GM12878 (cell line): Measurements from ENCODE around the gene EXOC4. TPM values are rescaled to one million over a fixed set of nuclear protein-coding genes. Genes with fewer than 3 reads are reported as not detected.

ENCODE experiments used
- ATAC-seq: fragments of 200-7000 bp; cut with Tn5 transposase; 3 replicates; pipeline ENCODE4 v1.9.1; 2020; ENCODE audit warnings: mild to moderate bottlenecking, moderate library complexity
- BruUV-seq: library from RNA; stranded (reverse); fragments of 400-500 nt; replicated peaks from 2 replicates; lab custom pipeline; 2021; lab: Mats Ljungman, UMichigan
- CTCF ChIA-PET: fragments of 300-600 bp; sonication (Branson Sonifier 250); formaldehyde crosslinking; extraction: SDS; loops from one replicate; lab custom pipeline; 2021; ENCODE audit warnings: inconsistent platforms; lab: Yijun Ruan, JAX
- POLR2A ChIA-PET: fragments of 350-600 bp; formaldehyde crosslinking; extraction: SDS; loops from one replicate; lab custom pipeline; 2021; ENCODE audit warnings: inconsistent platforms; lab: Charles Lee
- RAD21 ChIA-PET: fragments of 300-600 bp; sonication (Branson Sonifier 250); formaldehyde crosslinking; loops from one replicate; lab custom pipeline; 2023; ENCODE audit warnings: antibody characterized with exemption; ENCODE audit not compliant: unreplicated experiment; lab: Charles Lee
- SMC1A ChIA-PET: fragments of 300-600 bp; sonication (Branson Sonifier 250); formaldehyde crosslinking; loops from one replicate; lab custom pipeline; 2023; ENCODE audit not compliant: unreplicated experiment, uncharacterized antibody; lab: Charles Lee
- DNase-seq: peaks from one replicate; pipeline ENCODE4 v3.0.0-alpha.2; 2011; ENCODE audit warnings: low read depth, low spot score
- FAIRE-seq: peaks from 3 replicates; lab custom pipeline; 2011; peaks lifted over from hg19 to GRCh38; lab: Jason Lieb, UNC
- H2AFZ ChIP-seq: 2 replicates; pipeline ENCODE4 v1.6.0; 2011; ENCODE audit warnings: low read depth, low read length, control low read depth; ENCODE audit not compliant: control insufficient read depth
- H3K27ac ChIP-seq: 2 replicates; pipeline ENCODE4 v1.5.1; 2011; ENCODE audit warnings: control low read depth; ENCODE audit not compliant: control insufficient read depth, insufficient read depth
- H3K27me3 ChIP-seq, 2 experiments: replicated peaks in 1 of 2; 2 replicates each; pipeline versions ENCODE4 v1.6.0 to v1.6.1; 2011; ENCODE audit warnings: low read length in 1 of 2; ENCODE audit not compliant: control insufficient read depth in 2 of 2, insufficient read depth in 2 of 2
- H3K36me3 ChIP-seq, 2 experiments: 2 replicates each; pipeline ENCODE4 v1.5.1; 2011; ENCODE audit warnings: low read length in 1 of 2; ENCODE audit not compliant: control insufficient read depth in 2 of 2, insufficient read depth in 2 of 2
- H3K4me1 ChIP-seq: 2 replicates; pipeline ENCODE4 v1.6.1; 2011; ENCODE audit warnings: mild to moderate bottlenecking, low read length, moderate library complexity, mixed read lengths; ENCODE audit not compliant: control insufficient read depth, insufficient read depth
- H3K4me2 ChIP-seq: 2 replicates; pipeline ENCODE4 v1.6.0; 2011; ENCODE audit warnings: control low read depth; ENCODE audit not compliant: control insufficient read depth, insufficient read depth
- H3K4me3 ChIP-seq: fragments of 200-600 bp; sonication (generic); 2 replicates; pipeline ENCODE4 v1.5.1; 2016
- H3K79me2 ChIP-seq: 2 replicates; pipeline ENCODE4 v1.6.0; 2011; ENCODE audit warnings: low read length; ENCODE audit not compliant: control insufficient read depth, insufficient read depth
- H3K9ac ChIP-seq: 2 replicates; pipeline ENCODE4 v1.8.0; 2011; ENCODE audit warnings: low read length, control low read depth, mixed read lengths; ENCODE audit not compliant: control insufficient read depth, insufficient read depth
- H3K9me3 ChIP-seq: replicated peaks from 3 replicates; pipeline ENCODE4 v1.5.1; 2011; ENCODE audit warnings: mild to moderate bottlenecking, low read length; ENCODE audit not compliant: control insufficient read depth, insufficient read depth
- H4K20me1 ChIP-seq: 2 replicates; pipeline ENCODE4 v1.6.0; 2011; ENCODE audit not compliant: control insufficient read depth, insufficient read depth
- ATF7 ChIP-seq: fragments of 450-650 bp; IDR thresholded peaks from 2 replicates; pipeline ENCODE4 v1.6.1; 2016; ENCODE audit warnings: low read depth, mild to moderate bottlenecking
- BMI1 ChIP-seq: fragments of 450-650 bp; IDR thresholded peaks from 2 replicates; pipeline ENCODE4 v1.6.1; 2016; ENCODE audit warnings: mild to moderate bottlenecking, moderate library complexity, borderline replicate concordance
- CHD2 ChIP-seq: IDR thresholded peaks from 2 replicates; pipeline ENCODE4 v1.6.1; 2011; ENCODE audit warnings: low read depth, low read length, improper control_type of control experiment, borderline replicate concordance
- CHD4 ChIP-seq: fragments of 200-600 bp; sonication (generic); IDR thresholded peaks from 2 replicates; pipeline ENCODE4 v1.6.1; 2016; ENCODE audit warnings: mild to moderate bottlenecking
- CREM ChIP-seq: IDR thresholded peaks from 2 replicates; pipeline ENCODE4 v1.6.1; 2014; ENCODE audit warnings: antibody characterized with exemption, low read depth
- E2F8 ChIP-seq: fragments of 450-650 bp; IDR thresholded peaks from 2 replicates; pipeline ENCODE4 v1.6.1; 2018; ENCODE audit warnings: mild to moderate bottlenecking, low read depth, moderate library complexity; ENCODE audit not compliant: partially characterized antibody
- FOS ChIP-seq: IDR thresholded peaks from 3 replicates; pipeline ENCODE4 v1.6.1; 2011; ENCODE audit warnings: borderline replicate concordance; ENCODE audit not compliant: insufficient read length; ENCODE audit errors: extremely low read depth
- IRF3 ChIP-seq: fragments of 450-650 bp; IDR thresholded peaks from 2 replicates; pipeline ENCODE4 v1.6.1; 2014; ENCODE audit warnings: mild to moderate bottlenecking
- NFYA ChIP-seq: IDR thresholded peaks from 2 replicates; pipeline ENCODE4 v1.6.1; 2011; ENCODE audit warnings: low read depth, mild to moderate bottlenecking, low read length, improper control_type of control experiment, borderline replicate concordance
- NR2C2 ChIP-seq: IDR thresholded peaks from 2 replicates; pipeline ENCODE4 v1.6.1; 2011; ENCODE audit warnings: borderline replicate concordance, low read depth; ENCODE audit not compliant: control insufficient read depth, insufficient read length
- PRDM15 ChIP-seq: fragments of 450-650 bp; formaldehyde crosslinking; IDR thresholded peaks from 2 replicates; pipeline ENCODE4 v1.4.0; 2020; ENCODE audit warnings: mild to moderate bottlenecking, moderate library complexity
- TARDBP ChIP-seq: IDR thresholded peaks from 2 replicates; pipeline ENCODE4 v1.6.1; 2016; ENCODE audit warnings: borderline replicate concordance
- USF2 ChIP-seq: IDR thresholded peaks from 2 replicates; pipeline ENCODE4 v1.6.1; 2011; ENCODE audit warnings: low read depth, low read length, improper control_type of control experiment, borderline replicate concordance
- ZNF274 ChIP-seq: IDR thresholded peaks from one replicate; pipeline ENCODE4 v1.8.0; 2011; ENCODE audit not compliant: insufficient read length, insufficient read depth
- WGBS: methylation state at CpG from one replicate; pipeline ENCODE4 v1.1.6; 2016; ENCODE audit warnings: low lambda C conversion rate; ENCODE audit not compliant: insufficient replicate concordance, insufficient coverage; ENCODE audit errors: missing lambda C conversion rate; 5-methylcytosine and 5-hydroxymethylcytosine counted together
- in situ Hi-C: fragments of 300-500 bp; cut with MboI; formaldehyde crosslinking; loops from 9 replicates; pipeline ENCODE4 v1.14.3; 2018; ENCODE audit warnings: mixed read lengths
- intact Hi-C: fragments of 100-400 bp; cut with micrococcal nuclease; formaldehyde crosslinking; loops from one replicate; pipeline ENCODE4 v1.14.2; 2022; ENCODE audit not compliant: unreplicated experiment
- polyA plus RNA-seq, 11 experiments: library from polyadenylated mRNA; depleted of rRNA in 4 of 11; unstranded in 6 of 11; stranded (reverse) in 5 of 11; fragments of >200 nt; fragmentation: Nextera tagmentation in 4 of 11; fragmentation: Illumina TruSeq in 1 of 11; extraction: Ambion mirVana in 4 of 11; extraction: Trizol in 1 of 11; gene quantifications; 1 replicate in 1 of 11; 2 replicates in 10 of 11; pipeline versions ENCODE4 v1.2.1 to v1.2.3, GENCODE V29; 2011 to 2016; ENCODE audit warnings: inconsistent platforms in 2 of 11, missing spikeins in 2 of 11, low read depth in 1 of 11
- total RNA-seq, 4 experiments: library from RNA; depleted of rRNA in 3 of 4; stranded (reverse); fragments of >200 nt in 3 of 4; fragmentation: Illumina TruSeq in 1 of 4; extraction: Trizol in 1 of 4; gene quantifications; 2 replicates each; pipeline versions ENCODE4 v1.2.1 to v1.2.3, GENCODE V29; 2013 to 2021

The EXOC4 gene
- total and polyA plus RNA-seq, 10 of the 15 experiments (the other 5 are each of a cell fraction or from before 2014, with no cell fraction given) = 13.2 to 44.5 (median 29.6) TPM

- ChIA-PET CTCF (interaction anchor here (1.4 kb wide), 1 partner anchor 9 kb away, joined by 4 read pairs; no protein-coding TSS in a partner anchor), POLR2A (no interaction called here)
- WGBS = 95% methylated on average over 6 of the region's 6 CpGs
- TF ChIP-seq ATF7 (no peak), TARDBP (no peak), BMI1 (no peak), CHD2 (no peak), NR2C2 (no peak), PRDM15 (CRISPR knock-in tag) (no peak), FOS (no peak), USF2 (no peak), CHD4 (no peak), CREM (no peak), E2F8 (no peak), NFYA (no peak), ZNF274 (no peak), IRF3 (no peak)
These were observed 607.1 kb downstream of the EXOC4 start for GRCh38 chr7:133859871-133860450.

More at GRCh38 chr7:133859871-133860450, 607.1 kb downstream of the EXOC4 start:
- H3K9ac ChIP-seq = no peak overlapping the region
- H4K20me1 ChIP-seq = no peaks in the 10 kb centered on the region
- no peak overlapping the region for H3K4me2 ChIP-seq
- H3K36me3 ChIP-seq = no peaks in the 10 kb centered on the region
- no peaks in the 10 kb centered on the region for H3K27me3 ChIP-seq
- ATAC-seq (no peak), FAIRE-seq (no peak), DNase-seq (no peak)
- no peaks in the 10 kb centered on the region for H3K9me3 ChIP-seq
- no peaks in the 10 kb centered on the region for H3K79me2 ChIP-seq
- intact Hi-C loops (loop anchor here (10.0 kb wide), 1 partner anchor 375 kb away; no protein-coding TSS in a partner anchor), in situ Hi-C loops (no loop called here)
- no peak overlapping the region for H3K4me3 ChIP-seq
- RAD21 ChIA-PET = no interaction called here
- no TSS peak for BruUV-seq
- no peak overlapping the region for H3K27ac ChIP-seq
- no peaks in the 10 kb centered on the region for H3K4me1 ChIP-seq
- H2AFZ ChIP-seq = no peak overlapping the region
- SMC1A ChIA-PET = interaction anchor here (1.0 to 1.3 kb wide), 3 partner anchors 10 to 52 kb away, joined by 3 read pairs; no protein-coding TSS in a partner anchor
